EL (cell line): ENCODE measurements around the gene KNOP1.
"Not testable (repeated sequence)": the region's sequence is repeated elsewhere in the genome, so short reads cannot be mapped to it uniquely, and the experiment has no call there.

ENCODE experiments used
- DNase-seq: peaks from one replicate; pipeline ENCODE4 v3.0.0-alpha.2; 2016

Gene KNOP1

DNA sequence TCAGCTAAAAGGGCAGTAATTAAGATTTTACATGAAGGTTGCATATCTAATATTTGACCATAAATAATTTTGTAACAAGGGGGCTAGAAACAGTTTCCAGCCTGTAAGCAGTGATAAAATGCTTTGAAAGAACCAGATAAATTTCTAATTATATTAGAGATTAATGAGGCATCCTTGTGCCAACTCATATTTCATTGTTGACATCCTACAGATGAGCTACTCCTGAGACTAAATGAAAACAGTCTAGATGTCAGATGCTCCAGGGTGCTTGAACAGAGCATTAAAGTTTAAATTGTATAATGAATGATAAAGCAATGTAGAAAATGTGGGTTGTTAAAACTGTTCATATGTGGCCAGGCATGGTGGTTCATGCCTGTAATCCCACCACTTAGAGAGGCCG, 23.3 kb upstream of the KNOP1 start:
- DNase-seq = no peak

DNA sequence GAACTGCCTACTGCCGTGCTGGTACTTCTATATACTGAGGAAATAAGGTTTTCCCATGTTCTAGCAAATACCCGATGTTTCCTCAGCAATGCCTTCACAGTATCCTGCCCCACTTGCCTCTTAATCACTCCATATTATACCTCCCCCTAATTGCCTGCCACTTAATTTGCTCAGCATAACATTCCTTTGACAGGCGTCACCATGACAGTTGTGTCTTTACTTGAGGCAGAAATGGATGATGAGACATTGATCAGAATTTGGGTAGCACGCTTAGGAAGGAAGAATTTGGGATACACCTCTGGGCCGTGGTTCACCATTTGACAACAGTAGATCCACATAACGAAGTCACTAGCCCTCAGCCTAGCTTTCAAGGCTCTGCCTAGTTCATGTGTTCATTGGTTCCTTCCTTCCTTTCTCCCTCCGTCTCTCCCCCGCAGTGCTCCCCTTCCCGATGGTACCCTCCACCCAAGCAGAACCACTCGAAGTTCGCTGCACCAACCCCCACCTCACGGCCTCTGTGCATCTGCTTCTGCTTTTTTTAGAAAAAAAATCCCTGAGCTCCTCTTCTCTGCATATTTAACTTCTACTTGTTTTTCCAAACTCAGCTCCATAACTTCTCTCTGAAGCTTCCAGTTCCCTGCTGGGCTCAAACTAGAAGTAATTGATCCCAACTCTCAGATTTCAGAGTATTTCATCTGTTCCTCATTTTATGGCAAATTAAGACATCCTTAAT, 19.4 kb upstream of the KNOP1 start:
- DNase-seq = no peak

DNA sequence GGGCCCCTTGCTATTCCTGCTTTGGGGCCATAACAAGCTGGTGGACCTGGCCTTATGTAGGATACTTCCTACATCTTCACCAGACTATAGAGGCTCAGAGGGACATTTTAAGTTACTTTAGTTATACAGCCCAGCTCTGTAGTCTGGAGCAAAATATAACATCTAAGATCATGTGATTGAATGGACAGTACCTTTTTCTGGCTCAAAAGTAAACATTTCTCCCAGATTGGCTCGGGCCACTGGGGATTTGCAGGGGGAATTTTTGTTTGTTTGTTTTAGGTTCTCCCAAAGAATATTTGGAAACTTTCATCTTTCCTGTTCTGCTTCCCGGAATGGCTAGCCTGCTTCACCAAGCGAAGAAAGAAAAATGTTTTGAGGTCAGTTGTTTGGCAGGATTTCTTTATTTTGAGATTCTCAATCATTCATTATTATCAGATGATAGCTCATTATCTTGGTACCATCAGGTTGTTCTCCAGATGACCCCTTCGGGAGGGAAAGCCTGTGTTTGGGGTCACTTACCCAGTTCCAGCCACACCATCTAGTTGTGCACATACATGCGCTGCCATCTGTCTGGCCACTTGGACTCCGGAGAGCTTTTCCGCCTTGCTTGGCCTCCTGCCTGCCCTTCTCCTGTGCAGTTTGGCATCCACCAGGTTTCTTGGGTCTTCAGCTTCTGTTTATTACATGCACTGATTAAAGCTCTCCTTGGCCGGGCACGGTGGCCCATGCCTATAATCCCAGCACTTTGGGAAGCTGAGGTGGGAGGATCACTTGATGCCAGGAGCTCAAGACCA, 17.2 kb upstream of the KNOP1 start:
- no peak for DNase-seq

DNA sequence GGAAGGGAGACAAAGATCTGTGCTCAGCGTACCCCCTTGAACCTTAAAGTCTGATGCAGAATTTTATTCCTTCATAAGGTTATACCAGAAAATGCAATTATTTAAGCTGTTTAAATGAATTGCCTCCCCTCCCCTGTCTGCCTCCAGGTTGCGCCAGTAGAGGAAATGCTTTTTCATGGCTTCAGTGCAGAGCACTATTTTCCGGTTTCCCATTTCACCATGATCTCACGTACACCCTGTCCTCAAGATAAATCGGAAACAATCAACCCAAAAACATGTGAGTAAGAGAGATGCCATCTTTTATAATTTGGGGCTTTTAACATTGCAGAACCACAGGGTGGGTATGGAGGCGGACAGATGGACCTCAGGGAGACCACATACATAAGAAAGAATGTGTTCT, 15.5 kb upstream of the KNOP1 start:
- no peak for DNase-seq

DNA sequence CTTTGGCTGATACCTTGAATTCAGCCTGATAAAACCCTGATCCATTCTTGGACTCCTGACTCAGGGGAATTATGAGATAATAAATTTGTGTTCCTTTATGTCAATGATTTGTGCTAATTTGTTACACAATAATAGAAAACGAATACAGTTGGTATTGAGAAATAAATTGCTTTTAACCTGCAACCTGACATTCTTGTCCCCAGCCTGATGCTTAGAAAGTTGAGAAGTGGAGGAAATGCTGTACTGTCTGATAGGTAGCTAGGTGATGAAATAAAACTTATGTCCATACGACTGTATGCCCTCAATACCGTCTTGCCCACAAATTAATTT, 10.6 kb upstream of the KNOP1 start:
- no peak for DNase-seq

DNA sequence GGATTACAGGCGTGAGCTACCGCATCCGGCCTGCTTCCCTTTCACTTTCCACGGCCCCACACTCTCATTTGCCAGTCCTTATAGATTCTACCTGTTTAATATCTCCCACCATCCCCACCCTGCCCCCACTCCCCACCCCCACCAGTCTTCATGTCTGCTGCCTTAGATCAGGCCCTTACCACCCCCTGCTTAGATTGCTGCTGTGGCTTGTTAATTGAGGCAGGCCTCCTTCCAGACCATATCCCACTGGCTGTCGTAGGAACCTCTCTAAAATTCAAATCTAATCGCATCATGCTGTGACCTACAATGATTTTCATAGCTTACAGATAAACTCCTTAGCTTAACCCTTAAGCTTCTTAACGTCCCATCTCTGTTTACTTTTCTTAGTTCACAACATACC, 5.0 kb upstream of the KNOP1 start:
- no peak for DNase-seq

DNA sequence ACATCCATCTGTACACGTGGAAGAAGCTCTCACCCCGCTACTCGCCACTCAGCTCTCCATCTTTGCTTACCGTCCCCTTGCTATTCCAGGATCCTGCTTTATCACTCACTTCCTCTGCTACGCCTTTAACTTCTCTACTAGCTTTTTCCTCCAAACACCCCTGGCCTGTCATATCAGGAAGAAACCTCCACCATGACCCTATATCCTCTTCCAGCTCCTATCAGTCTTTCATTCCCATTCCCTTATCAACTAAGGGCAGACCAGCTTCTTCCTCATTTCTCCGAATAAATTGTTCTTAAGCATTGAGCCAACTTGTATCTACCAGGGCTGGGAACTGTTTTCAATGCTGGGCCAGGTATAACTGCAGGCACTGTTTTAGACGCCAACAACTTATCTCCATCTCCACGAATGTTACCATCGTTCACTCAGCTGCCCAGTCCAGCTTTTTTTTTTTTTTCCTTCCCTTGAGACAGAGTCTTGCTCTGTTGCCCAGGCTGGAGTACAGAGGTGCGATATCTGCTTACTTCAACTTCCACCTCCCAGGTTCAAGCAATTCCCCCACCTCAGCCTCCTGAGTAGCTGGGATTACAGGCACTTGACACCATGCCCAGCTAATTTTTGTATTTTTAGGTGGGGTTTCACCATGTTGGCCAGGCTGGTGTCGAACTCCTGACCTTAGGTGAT, 4.4 kb upstream of the KNOP1 start:
- DNase-seq = no peak

DNA sequence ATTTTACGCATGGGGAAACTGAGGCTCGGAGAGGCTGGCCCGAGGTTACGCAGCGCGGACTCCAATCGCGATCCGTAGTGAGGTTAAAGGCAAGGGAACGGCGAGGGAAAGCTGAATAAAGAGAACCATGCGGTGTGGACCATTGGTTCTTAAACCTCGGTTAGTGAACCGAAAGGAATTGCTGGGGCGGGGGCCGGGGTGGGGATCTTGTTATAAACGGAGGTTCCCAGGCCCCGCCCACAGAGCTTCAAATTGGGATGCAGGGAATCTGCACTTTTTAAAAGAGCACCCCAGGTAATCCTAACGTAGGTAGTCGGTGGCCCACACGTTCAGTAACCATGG, 568 bp upstream of the KNOP1 start:
- peak; percentile 13 for DNase-seq

DNA sequence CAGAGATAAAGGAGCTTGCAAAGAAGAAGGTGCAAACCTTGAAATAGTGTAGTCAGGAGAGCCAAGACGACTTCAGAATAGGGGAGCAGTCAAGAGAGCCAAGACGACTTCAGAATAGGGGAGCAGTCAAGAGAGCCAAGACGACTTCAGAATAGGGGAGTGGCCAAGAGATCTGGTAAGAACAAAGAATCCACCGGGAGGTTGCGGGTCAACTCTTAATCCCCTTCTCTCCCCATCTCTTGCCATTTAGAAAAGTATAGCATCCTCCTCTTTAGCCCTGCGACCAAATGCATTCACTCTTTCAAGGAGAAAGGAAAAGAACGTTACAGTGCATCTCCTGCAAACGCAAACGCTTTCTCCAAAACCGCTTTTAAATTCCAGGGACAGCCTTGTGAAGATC, 713 bp downstream of the KNOP1 start:
- peak; percentile 18 for DNase-seq

DNA sequence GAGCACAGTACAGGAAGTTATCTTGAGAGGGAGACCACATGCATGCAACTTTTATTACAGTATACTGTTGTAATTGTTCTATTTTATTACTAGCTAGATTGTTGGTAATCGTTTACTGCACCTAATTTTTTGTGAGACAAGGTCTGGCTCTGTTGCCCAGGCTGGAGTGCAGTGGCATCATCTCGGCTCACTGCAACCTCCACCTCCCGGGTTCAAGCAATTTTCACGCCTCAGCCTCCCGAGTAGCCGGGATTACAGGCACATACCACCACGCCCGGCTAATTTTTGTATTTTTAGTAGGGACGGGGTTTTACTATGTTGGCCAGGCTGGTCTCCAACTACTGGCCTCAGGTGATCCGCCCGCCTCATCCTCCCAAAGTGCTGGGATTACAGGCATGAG, 1.3 kb downstream of the KNOP1 start:
- not testable (repeated sequence) for DNase-seq

DNA sequence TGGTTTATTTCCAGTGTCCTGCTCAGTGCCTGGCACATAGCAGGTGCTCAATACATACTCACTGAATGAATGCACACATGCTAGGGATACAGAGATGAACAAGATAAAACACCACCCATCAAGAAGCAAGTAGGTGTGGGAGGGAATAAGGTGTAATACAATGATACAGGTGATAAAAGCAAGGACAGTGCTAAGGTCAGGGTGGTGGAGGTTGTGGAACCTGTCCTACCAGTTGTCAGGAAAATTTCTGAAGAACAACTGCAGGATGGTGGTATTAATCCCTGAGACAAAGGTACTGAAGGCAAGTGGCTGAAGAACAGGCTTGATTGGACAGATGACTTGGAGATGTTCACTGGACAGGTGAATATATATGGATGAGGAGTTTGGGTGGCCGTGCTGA, 1.8 kb downstream of the KNOP1 start:
- no peak for DNase-seq

DNA sequence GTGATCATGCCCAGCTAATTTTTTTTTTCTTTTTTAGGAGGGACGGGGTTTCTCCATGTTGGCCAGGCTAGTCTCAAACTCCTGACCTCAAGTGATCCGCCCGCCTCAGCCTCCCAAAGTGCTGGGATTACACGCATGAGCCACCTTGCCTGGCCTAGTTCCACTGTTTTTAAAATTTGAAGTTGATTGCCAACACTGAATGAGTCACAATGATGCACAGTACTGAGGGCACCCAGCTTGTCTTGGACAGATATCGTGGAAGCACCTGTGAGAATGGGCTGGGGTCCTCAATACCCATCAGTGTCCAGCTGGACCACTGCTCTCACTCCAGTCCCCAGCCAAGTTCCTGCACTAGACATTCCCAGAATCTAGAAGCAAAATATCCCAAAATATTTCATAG, 2.5 kb downstream of the KNOP1 start:
- no peak for DNase-seq

DNA sequence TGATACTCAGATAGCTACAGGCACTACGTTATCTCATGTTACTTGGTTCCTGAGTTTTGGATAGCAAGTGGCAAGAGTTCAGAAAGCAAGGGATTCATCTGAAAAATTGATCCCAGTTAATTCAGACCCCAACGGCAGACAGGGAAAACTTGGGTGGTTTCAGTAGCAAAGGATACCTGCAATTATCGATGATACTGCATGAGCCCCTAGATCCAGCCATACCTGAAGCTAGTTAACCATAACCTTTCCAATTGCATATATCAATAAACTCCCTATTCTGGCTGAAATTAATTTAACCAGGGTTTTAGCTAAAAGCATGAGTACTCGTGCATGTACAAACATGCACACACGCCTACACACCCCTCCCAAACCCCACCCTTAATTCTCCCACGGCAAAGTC, 4.3 kb downstream of the KNOP1 start:
- no peak for DNase-seq

DNA sequence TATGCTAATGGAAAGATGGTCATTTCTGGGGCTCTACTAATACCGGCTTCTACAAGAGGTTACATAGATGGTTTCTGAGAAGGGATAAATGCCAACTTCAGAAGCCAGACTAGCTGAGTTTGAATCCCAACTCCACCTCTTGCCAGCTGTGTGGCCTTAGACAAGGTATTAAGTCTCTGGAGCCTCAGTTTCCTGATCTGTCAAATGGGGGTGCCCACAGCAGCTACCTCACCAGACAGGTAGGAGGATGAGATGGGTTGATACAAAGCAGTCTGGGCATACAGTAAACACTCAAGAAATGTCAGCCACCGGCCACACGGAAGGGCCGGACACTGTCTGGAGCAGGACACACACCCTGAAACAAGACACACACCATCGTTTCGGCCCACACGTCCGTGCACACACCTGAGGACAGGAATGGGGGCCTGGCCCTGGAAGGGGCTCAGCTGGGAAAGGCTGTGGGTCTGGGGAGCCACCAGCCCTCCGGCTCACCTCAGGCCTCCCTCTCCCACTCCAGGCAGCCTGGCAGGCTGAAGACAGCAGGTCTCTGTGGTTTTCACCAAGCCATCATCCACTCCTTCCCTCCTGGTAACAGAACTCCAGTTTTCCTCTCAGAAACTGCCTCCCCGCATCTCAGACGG, 5.5 kb downstream of the KNOP1 start:
- no peak for DNase-seq

DNA sequence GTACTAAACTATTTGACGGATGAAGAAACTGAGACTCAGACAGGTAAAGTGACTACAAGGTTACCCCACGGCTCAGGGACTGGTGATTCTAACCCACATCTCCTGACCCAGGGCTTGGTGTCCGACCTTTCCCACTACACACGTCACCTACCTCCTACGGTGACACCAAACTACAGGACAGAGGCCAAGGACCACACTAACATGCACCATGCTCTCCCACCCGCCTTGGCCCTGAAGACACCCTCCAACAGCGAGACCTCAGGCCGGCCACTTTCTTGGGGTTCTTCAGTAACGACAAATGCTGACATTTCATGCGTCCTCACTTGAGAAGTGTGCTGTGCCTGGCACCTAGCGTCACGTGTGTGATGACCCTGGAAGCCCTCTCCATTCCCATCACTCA, 6.4 kb downstream of the KNOP1 start:
- no peak for DNase-seq

DNA sequence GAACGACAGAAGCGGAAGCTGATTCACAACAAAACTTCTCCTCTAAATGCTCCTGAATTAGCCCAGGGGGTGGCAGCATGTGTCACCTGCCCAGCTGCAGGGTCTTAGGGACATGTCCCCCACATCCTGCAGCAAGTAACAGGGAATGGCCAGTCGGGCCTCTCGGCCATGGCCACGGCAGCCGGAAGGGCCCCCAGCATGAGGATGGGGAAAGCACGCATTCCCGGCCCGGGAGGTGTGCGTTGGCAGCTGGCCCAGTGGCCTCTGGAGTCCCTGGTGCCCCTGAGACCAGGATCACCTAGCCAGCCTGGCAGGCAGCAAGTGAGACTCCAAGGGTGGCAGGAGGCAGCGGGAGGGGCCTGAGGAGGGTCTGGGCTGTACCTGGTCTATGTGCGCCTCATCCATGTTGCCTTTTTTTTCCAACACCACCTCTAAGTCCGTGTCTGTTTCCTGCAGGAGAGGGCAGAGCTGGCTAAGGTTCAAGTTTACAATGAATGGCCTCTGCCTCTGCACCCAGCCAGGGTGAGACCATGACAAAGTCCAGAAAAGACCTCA, 7.0 kb downstream of the KNOP1 start:
- no peak for DNase-seq

DNA sequence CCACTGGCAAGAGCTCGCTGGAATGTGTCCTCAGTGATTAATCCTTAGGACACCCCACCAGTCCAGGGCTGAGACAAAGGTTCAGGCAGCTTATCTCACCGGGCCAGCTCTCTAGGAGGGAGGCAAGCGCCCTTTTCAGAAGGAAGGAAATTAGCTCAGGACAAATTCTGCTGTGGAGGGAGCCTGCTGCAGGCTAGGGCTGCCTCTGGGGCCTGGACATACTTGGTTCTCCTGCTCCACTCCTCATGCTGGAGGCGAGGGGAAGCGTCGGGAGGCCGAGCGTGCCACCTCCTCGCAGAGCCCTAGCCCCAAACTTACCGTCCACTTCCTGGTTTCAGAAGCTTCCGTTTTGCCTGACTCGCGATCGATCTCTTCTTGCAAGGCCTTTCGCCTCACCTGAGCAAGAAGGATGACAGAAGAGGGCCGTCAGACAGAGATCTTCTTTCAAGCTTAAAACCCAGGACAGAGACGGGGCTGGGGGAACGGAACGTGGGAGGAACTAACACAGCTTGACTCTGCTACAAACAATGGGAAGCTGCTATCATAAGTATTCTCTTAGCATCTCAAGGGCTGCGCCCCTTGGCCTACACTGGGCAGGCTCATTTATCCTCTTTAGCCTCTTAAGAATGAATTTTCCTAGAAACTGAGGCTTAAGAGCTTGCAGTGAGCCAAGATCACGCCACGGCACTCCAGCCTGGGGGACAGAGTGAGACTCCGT, 7.7 kb downstream of the KNOP1 start:
- no peak for DNase-seq

DNA sequence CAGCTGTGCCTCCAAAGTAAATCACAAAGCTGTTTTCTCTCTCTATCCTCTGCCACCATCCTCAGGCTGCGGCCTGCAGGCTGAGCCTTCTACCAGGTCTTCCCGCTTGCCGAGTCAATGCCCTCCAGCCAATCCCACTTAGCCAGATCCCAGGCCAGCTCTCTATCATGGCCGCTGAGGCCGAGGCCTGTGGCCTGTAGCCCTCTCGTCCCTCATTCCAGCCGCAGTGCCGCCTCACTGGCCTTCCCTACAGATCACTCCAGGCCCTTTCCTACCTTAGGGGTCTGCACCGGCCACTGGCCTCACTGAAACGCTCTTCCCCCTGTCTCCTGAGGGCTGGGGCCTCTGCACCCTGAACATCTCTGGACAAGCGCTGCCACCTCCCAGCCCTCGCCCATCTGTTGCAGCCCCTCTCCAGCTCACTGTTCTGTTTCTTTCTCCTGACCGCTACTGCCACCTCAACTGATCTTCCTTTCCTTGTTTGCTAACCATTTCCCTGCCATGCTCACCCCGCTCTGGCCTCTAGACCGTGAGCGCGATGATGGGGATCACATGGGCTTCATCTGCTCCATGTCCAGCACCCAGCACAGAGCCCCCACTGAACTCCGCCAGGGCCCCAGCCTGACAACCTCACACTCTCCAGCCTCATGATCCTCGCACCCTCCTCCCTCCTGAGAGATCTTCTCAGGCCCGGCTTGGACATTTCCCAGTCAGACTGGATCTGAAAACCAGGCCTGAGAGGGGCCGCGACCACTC, 8.5 kb downstream of the KNOP1 start:
- DNase-seq = no peak

DNA sequence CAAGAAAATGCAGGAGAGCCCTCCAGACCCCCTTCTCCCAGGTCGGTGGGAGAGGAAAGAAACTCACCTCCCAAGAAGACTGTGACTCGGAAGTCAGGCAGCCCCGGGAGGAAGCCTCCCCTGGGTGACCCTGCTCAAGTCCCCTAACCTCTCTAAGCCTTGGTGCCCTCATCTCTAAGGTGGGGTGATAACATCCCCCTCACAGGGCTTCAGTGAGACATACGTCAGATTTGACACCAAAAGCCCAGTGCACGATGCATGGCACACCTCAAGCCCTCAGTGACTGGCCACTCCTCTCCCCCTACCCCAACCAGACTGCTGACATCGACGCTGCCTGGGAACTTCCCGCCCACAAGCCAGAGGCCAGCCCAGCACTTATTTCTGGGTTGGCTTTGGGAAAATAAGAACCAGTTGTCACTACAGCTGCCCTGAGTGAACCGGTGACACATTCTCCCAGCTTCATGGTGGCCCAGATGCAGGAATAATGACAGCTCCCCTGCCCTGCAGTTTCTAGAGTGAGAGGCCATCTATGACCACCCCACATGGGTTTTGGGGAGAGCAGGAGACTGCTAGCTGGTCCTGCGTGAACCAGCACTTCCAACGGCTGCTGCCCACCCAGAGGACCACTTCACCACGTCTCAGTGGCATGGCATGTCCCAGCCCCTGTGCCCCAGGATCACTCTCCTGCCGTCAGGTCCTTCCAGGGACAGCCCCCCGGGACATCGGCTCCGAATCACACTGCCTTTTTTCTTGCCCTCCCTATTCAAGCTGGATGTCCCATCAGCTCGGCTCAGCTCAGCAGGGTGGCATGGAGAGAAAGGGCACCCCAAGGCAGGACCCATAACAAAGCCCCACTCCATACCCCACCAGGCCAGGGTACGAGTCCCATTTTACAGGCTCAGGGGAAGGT, 9.5 kb downstream of the KNOP1 start:
- DNase-seq = no peak

DNA sequence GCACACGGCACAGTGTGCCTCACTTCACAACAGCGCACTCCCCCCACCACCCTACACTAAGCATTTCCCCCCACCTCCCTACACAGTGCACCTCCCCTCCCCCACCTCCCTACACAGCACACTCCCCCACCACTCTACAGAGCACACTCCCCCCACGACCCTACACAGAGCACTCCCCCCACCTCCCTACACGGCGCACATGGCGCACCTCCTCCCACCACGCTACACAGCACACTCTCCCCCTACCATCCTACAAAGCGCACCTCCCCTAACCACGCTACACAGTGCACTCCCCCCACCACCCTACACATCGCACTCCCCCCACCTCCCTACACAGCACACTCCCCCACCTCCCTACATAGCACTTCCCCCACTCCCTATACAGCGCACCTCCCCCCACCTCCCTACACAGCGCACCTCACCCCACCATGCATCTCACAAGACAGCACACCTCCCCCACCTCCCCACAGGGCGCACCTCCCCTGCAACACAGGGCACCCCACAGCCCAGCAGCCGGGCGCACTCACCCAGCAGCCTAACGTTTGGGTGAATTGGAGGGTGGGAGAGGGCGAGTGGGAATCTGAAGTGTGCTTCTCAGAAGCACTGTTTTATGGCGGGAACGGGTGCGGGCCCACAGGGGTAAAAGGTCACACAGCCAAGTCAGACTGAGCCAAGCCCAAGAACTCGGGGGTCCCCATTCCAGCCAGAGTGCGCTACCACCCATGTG, 10.3 kb downstream of the KNOP1 start:
- no peak for DNase-seq
